GM18870 (cell line): ENCODE measurements around the gene GPR17.

Source experiments
- ATAC-seq: cut with Tn5 transposase; IDR thresholded peaks from one replicate; pipeline ENCODE4 v1.9.1; 2021; ENCODE audit warnings: moderate library complexity; ENCODE audit not compliant: unreplicated experiment

GPR17 gene

DNA sequence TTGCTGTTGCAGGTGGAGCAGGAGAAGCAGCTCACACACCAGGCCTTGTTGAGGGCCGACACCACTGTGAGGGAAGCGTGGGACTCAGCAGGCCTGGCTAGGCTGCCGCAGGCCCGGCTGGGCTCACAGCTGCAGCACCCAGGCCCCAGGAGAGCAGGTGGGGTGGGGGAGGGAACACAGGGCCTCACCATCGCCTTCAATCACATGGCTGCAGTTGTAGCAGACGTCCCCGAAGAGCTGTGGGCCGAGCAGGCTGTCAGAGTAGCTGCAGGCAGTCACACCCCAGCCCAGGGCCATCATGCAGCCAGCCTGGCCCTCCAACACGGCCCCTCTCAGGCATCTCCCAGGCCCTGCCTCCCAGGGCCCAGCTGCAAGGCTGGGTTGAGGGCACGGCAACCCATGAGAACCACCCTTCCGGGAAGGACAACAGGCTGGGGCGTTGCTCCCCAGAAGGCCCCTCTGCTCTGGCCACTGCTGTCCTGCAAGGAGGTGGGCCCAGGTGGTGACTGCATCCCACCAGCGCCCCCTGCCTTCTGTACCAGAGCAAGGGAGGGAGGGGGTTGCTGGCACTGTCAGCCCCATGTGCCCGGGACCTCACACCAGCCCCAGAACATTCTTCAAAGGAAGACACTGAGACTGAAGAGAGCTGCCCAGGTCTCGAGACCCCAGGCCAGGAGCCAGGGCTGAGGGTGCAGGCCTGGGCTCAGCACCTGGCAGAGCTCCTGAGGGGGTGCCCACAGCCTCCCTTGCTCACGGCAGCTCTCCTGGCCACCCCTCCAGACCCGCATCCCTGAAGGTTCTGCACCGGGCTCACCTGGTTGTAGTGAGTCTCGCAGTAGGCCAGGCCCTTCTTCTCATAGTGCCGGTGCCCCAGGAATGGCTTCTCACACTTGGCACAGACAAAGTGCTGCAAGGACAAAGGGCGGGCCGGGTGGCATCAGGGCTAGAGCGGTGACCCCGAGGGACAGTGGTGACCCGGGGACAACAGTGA, 5.6 kb upstream of the GPR17 start:
- no peak for ATAC-seq

DNA sequence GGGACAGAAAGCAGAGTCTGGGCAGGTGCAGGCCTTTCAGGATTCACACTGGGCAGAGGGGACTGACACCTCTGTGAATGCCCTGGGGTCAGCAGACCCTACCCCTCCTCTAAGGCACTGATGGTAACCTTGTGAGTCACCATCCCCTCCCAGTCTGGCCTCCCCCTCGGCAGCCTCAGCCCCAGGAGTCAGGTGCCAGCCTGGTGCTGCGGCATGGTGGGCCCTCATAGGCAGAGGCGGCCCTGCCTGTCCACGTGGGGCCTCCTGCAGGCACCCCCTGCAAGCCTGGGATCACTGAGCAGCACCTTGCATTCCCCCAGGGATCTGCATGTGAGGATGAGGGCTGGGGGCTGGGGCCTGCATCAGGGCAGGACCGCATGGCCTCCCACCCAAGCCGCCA, 4.8 kb upstream of the GPR17 start:
- ATAC-seq: no peak

GRCh38 chr2:127641846-127642507, 4.0 kb upstream of the GPR17 start:
- ATAC-seq: no peak

GRCh38 chr2:127642706-127643438, 3.1 kb upstream of the GPR17 start:
- ATAC-seq: no peak

GRCh38 chr2:127643439-127644065, 2.4 kb upstream of the GPR17 start:
- ATAC-seq: no peak

DNA sequence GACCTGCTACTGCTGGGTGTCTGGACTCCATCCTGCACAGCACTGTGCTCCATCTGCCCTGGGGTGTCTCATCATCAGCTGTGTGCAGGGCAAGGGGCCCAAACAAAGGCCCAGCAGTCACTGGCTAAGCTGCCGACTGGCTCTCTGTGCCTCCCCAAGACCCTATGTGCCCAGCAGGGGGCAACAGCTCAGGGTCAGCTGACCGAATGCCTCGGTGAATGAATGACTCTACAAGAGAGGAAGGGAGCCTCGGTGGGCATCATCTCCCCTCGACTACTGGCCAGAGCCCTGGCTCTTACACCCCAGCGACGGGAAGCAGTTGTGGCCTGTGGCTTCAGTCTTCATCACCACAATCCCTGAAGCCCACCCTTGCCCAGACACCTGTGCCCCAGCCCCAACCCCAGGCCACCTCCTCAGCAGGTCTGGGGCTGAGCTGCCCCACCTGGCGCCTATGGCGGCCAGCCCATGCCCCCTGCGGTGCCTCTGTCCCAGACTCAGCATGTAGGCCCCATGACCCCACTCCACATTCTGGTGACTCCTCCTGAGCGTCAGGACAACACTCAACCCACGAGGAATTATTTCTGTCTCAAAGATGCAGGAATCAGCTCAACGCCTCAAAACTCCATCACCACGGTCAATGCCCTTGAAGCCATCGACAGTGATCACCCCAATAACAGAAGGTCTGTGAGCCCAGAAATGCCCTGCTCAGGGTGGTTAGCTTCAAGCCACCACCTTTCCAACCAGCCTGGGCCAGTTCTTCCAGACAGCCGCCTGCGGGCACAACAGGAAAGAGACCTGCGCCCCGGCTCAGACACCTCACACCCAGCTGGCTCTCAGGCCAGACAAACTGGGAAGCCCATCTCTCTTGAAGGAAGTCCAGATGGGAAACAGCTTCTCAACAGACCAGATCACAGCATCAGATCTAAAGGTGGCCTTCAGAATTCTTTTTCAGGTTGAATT, 1.6 kb upstream of the GPR17 start:
- no peak for ATAC-seq

DNA sequence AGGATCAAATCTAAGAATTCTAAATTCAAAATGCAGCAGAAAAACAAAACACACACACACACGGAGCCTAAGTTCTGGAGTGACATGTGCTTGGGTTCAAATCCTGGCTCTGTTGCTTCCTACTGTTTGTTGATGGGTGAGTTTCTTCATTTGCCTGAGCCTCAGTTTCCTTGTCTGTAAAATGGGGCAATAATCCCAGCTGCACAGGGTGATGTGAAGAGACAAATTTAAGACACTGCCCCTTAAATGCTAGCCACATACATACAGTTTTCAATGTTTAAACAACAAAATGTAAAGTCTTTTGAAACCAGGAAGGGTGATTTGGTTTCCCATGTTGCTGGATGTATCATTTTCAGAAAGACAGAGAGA, 943 bp upstream of the GPR17 start:
- no peak for ATAC-seq

DNA sequence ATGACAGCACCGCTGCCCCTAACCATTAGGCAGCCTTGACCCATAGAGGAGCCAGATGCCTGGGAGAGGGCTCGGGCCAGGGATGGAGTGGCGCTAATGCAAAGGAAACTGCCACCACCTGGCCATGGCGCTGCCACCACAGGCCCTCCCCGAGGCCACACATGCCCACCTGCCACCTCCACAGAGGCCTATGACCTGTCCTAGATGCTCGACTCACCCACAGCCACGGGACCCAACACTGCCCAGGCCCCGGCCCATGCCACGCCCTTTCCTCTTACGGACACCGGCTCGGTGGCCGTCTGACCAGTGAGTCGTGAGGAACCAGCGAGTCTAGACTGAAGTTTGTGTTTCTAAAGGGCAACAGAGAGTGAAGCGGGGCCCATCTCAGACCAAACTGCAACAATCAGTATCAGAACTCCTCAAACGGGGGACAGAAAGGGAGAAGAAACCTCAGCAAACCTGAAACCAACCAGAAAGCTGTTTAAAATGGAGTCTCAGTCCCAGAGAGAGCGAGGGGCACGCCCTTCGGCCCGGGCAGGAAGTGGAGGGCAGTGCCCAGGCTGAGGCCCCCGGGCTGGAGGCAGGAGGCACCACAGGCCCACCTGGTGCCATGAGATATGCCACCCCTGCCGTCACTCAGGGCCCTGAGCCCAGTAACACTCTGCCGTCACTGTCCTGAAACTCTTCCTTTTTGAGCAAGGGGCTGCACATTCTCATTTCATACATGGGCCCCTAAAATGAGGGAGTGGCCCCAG, 711 bp downstream of the GPR17 start:
- ATAC-seq: no peak

- ATAC-seq: no peak
Measured at GRCh38 chr2:127647242-127648190, 1.6 kb downstream of the GPR17 start.

- no peak for ATAC-seq
Measured at GRCh38 chr2:127648321-127648720, 2.4 kb downstream of the GPR17 start.

DNA sequence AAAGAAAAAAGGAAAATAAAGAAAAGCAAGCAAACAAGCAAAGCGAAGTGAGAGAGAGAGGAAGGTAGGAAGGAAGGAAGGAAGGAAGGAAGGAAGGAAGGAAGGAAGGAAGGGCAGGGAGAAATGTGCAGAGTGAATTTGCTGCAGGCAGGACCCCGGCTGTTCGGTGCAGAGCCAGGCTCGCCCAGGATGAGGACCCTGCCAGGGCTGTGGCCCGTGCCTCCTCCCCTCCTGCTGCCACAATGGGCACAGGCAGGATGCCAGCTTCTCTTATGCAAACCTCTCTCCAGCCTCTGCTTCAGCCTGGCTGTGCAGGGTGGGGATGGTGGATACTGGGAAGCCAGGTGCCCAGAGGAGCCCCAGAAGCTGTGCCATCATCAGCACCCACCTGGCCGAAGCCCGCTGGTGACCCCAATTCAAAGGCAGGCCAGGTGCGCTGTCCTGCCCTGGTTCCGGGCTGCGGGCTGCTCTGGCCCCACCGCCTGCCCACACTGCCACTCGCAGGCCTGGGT, 3.2 kb downstream of the GPR17 start:
- ATAC-seq: no peak

- peak; percentile 60 for ATAC-seq
Measured at GRCh38 chr2:127649684-127650040, 3.7 kb downstream of the GPR17 start.

DNA sequence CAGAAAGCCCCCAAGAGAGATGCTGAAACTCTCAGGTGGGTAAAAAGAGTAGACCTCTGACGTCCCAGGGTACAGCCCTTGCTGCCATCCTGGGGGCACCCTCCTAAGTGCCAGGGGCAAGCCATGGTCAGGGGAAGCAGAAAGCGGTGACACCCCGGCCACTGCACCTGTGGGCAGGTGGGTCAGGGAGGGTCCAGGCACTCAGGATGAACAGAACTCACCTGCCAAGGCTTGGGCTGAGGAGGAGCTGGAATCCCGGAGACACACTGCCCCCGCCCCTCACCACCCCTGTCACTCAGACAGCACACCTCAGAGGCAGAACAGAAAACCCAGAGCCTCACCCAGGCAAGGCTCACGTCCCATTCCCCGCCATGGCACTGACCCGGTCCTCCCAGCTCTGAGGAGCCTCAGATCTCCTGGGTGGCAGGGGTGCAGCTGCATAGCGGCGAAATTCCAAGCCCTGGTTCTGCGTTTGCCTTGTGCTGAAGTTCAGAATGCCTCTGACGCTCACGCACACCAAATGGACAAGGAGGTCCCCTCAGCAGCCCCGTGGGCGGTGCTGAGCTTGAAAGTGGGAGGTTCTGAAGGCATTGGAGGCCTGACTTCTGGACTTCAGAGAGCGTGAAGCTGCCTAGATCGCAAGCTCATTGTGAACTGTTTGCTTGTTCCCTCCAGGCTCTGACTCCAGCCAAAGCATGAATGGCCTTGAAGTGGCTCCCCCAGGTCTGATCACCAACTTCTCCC, 4.3 kb downstream of the GPR17 start:
- peak; percentile 15 for ATAC-seq

DNA sequence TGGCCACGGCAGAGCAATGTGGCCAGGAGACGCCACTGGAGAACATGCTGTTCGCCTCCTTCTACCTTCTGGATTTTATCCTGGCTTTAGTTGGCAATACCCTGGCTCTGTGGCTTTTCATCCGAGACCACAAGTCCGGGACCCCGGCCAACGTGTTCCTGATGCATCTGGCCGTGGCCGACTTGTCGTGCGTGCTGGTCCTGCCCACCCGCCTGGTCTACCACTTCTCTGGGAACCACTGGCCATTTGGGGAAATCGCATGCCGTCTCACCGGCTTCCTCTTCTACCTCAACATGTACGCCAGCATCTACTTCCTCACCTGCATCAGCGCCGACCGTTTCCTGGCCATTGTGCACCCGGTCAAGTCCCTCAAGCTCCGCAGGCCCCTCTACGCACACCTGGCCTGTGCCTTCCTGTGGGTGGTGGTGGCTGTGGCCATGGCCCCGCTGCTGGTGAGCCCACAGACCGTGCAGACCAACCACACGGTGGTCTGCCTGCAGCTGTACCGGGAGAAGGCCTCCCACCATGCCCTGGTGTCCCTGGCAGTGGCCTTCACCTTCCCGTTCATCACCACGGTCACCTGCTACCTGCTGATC, 4.9 kb downstream of the GPR17 start:
- no peak for ATAC-seq

- no peak for ATAC-seq
Measured at GRCh38 chr2:127651381-127651809, 5.4 kb downstream of the GPR17 start.

DNA sequence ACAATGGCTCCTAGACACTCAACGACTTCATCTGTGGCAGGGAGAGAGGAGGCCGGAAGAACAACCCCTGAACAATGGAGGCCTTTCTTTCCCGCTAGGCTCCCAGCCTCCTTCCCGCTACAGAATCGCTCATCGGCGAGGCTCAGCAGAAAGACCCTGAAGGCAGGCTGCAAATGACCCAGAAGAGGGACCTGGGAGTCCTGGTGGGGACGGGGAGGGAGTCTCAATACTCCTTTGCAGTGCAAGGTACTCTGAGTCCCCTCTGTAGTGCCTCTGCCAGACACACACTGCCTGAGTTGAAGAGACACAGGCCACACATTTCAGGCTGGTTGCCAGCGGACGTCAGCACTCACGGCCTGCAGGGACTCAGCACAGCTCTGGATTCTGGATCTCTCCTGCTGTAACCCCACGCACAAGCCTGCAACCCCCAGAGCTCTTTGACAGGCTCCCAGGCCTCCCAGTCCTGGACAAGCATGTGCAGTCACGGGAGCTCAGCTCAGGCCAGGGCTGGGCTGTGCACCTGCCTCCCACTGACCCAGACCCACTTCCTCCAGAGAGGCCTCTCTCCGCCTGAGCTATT, 6.1 kb downstream of the GPR17 start:
- ATAC-seq: no peak
